ENCODE measurements around the gene PPFIA4.

GRCh38 chr1:203028784-203029553 lies 2.7 kb downstream of the PPFIA4 start:
- TF ChIP-seq ZFX (IDR thresholded peaks at IDR 0.05) (no peak), CTCF (conservative IDR thresholded peaks at IDR 0.05) (no peak)

Data from C4-2B (cell line).